Progenitor cell of endocrine pancreas (in vitro differentiated cells): Measurements from ENCODE around the gene PRR15L. TPM values are rescaled to one million over a fixed set of nuclear protein-coding genes. Genes with fewer than 3 reads are reported as not detected.

Experiments
- DNase-seq: peaks from one replicate; pipeline ENCODE4 v3.0.0; 2021; ENCODE audit warnings: low spot score; ENCODE audit not compliant: unreplicated experiment
- H3K27ac Mint-ChIP-seq: 2 replicates; pipeline ENCODE4 v1.8.0; 2021; ENCODE audit warnings: mild to moderate bottlenecking, moderate library complexity, mixed read lengths
- H3K27me3 Mint-ChIP-seq: 2 replicates; pipeline ENCODE4 v1.8.0; 2021; ENCODE audit warnings: mixed read lengths
- H3K36me3 Mint-ChIP-seq: 2 replicates; pipeline ENCODE4 v1.8.0; 2022; ENCODE audit warnings: mixed read lengths; ENCODE audit not compliant: insufficient read depth
- H3K4me1 Mint-ChIP-seq: 2 replicates; pipeline ENCODE4 v1.8.0; 2021; ENCODE audit warnings: low read depth, mixed read lengths
- H3K4me3 Mint-ChIP-seq: 2 replicates; pipeline ENCODE4 v1.8.0; 2021; ENCODE audit warnings: low read depth, mild to moderate bottlenecking, moderate library complexity, mixed read lengths
- H3K9me3 Mint-ChIP-seq: 2 replicates; pipeline ENCODE4 v1.8.0; 2021; ENCODE audit warnings: low read depth, mixed read lengths
- CTCF ChIP-seq: fragments of 200-600 bp; sonication (generic); IDR thresholded peaks from one replicate; pipeline ENCODE4 v1.5.0; 2021; ENCODE audit warnings: antibody characterized with exemption, mild to moderate bottlenecking; ENCODE audit not compliant: unreplicated experiment
- total RNA-seq: library from RNA; stranded (reverse); gene quantifications from 2 replicates; pipeline ENCODE4 v1.2.1, GENCODE V29; 2021

Gene PRR15L
- total RNA-seq, 1 donor from 2014 or later, result 36.1 TPM

- H3K9me3 Mint-ChIP-seq, result no peaks in the 10 kb centered on the region
Observed at GRCh38 chr17:47973541-47973940, 15.9 kb upstream of the PRR15L start.

GRCh38 chr17:47970725-47971499 lies 13.2 kb upstream of the PRR15L start, which contains the start of gene CDK5RAP3:
Gene CDK5RAP3 (plus strand): TSS chr17:47971113. CDS start chr17:47971147, 34 bp downstream.
- H3K27me3 Mint-ChIP-seq, result no peaks in the 10 kb centered on the region
- DNase-seq, result peak; percentile 100
- TF ChIP-seq CTCF, result peak; percentile 87
- H3K9me3 Mint-ChIP-seq, result no peaks in the 10 kb centered on the region
- H3K4me3 Mint-ChIP-seq, result peak within 1 kb of the TSS; percentile 91
- peaks cover 12% of the 10 kb centered on the region for H3K4me1 Mint-ChIP-seq
- H3K36me3 Mint-ChIP-seq, result peaks cover 10% of the 10 kb centered on the region
- H3K27ac Mint-ChIP-seq, result peak within 1 kb of the TSS; percentile 85

More at GRCh38 chr17:47973541-47973940, 15.9 kb upstream of the PRR15L start:
- no peak for DNase-seq
- TF ChIP-seq CTCF, result no peak
- Mint-ChIP-seq H3K27ac (no peak overlapping the region), H3K36me3 (peaks cover 18% of the 10 kb centered on the region), H3K27me3 (no peaks in the 10 kb centered on the region), H3K4me3 (no peak overlapping the region), H3K4me1 (peaks cover 9% of the 10 kb centered on the region)

- Mint-ChIP-seq H3K36me3 (peaks cover 3% of the 10 kb centered on the region), H3K27me3 (no peaks in the 10 kb centered on the region), H3K9me3 (no peaks in the 10 kb centered on the region), H3K4me1 (peaks cover 12% of the 10 kb centered on the region), H3K27ac (peak overlapping the region; percentile 10), H3K4me3 (peak overlapping the region; percentile 91)
- TF ChIP-seq CTCF, result no peak
- no peak for DNase-seq
Observed at GRCh38 chr17:47969930-47970724, 12.4 kb upstream of the PRR15L start.

DNA sequence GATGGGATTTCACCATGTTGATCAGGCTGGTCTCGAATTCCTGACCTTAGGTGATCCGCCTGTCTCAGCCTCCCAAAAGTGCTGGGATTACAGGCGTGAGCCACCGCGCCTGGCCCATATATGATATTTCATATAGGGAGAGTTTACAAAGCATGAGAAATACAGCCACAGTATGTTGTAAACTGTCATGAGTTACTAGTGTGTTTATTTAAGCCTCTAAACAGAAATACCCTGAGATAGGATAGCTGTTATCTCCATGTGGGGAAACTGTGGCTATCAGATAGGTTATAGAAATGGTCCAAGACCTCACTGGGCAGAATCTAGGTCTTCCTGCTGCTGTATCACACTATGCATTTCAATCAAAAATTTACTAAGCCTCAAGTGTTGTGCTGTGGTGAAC lies 11.2 kb upstream of the PRR15L start:
- no peak for DNase-seq
- no peaks in the 10 kb centered on the region for H3K9me3 Mint-ChIP-seq
- peaks cover 12% of the 10 kb centered on the region for H3K4me1 Mint-ChIP-seq
- no peaks in the 10 kb centered on the region for H3K27me3 Mint-ChIP-seq
- peaks cover 1% of the 10 kb centered on the region for H3K36me3 Mint-ChIP-seq
- no peak for TF ChIP-seq CTCF
- no peak overlapping the region for H3K4me3 Mint-ChIP-seq
- no peak overlapping the region for H3K27ac Mint-ChIP-seq

DNA sequence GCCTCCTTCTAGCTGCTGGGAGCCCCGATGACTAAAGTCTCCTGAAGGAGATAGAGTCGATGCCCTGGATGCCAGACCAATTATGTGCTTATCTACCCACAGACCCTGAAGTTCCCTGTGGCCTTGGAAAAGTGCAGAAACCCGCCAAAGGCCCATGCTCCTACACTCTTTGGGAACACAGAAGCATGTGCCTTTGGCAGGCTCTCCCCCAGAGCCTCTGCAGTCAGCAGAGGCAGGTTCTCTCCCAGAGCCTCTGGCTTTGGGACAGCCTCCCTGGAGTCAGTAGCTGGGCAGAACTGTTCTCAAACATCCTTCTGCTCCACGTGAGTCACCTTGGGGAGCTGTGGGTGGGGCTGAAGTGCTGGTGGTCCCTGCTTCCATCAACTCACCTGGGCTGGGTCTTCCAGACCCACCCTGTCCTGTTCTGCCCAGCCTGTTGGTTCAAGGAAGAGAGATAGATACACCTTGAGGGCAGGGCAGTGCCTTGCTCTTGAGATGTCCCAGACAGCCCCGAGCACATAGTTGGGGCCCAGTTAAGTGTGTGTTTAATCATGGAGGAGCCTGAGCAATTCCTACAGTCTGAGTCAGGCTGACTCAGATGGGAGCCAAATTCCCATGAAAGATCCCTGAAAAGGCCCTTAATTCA lies 10.0 kb upstream of the PRR15L start:
- Mint-ChIP-seq H3K27me3 (no peaks in the 10 kb centered on the region), H3K27ac (no peak overlapping the region), H3K4me1 (peaks cover 12% of the 10 kb centered on the region), H3K9me3 (no peaks in the 10 kb centered on the region), H3K36me3 (no peaks in the 10 kb centered on the region), H3K4me3 (no peak overlapping the region)
- DNase-seq, result no peak
- TF ChIP-seq CTCF, result no peak
